ENCODE data around the gene STX2.
A peak's percentile ranks its signal among the peaks of the same experiment; 100 is the strongest.

The STX2 gene

DNA sequence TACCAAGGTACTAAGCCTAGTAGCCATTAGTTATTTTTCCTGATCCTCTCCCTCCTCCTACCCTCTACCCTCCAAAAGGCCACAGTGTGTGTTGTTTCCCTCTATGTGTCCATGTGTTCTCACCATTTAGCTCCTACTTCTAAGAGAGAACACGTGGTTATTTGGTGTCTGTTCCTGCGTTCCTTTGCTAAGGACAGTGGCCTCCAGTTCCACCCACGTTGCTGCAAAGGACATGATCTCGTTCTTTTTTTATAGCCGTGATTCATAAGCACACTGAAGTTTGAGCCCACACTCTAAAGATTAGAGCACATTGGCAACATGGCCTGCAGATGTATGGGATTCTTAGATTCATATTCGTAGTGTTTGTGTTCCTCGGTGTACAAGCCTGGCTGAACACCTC lies 8.1 kb upstream of the STX2 start:
- H2AFZ ChIP-seq (ENCODE audit: low read length): no peak overlapping the region
- H3K9me2 ChIP-seq (replicated peaks; ENCODE audit: insufficient read depth, low read length): no peaks in the 10 kb centered on the region
- H3K79me2 ChIP-seq (ENCODE audit: low read length): no peaks in the 10 kb centered on the region
- no peaks in the 10 kb centered on the region for H3K36me3 ChIP-seq (replicated peaks; ENCODE audit: insufficient read depth, low read length)
- DNase-seq: no peak
- H3K9ac ChIP-seq (ENCODE audit: low read length): no peak overlapping the region
- no peaks in the 10 kb centered on the region for H3K4me1 ChIP-seq (ENCODE audit: low read length)
- H3K27me3 ChIP-seq (replicated peaks; ENCODE audit: insufficient read depth, low read length): no peaks in the 10 kb centered on the region
- H4K20me1 ChIP-seq (ENCODE audit: insufficient read depth, low read length): no peaks in the 10 kb centered on the region
- H3K9me3 ChIP-seq (replicated peaks; ENCODE audit: insufficient read depth, low read length): no peaks in the 10 kb centered on the region
- no peak for TF ChIP-seq EZH2phosphoT487 (IDR thresholded peaks at IDR 0.05; ENCODE audit: low read length)
- TF ChIP-seq, protein P1, sequence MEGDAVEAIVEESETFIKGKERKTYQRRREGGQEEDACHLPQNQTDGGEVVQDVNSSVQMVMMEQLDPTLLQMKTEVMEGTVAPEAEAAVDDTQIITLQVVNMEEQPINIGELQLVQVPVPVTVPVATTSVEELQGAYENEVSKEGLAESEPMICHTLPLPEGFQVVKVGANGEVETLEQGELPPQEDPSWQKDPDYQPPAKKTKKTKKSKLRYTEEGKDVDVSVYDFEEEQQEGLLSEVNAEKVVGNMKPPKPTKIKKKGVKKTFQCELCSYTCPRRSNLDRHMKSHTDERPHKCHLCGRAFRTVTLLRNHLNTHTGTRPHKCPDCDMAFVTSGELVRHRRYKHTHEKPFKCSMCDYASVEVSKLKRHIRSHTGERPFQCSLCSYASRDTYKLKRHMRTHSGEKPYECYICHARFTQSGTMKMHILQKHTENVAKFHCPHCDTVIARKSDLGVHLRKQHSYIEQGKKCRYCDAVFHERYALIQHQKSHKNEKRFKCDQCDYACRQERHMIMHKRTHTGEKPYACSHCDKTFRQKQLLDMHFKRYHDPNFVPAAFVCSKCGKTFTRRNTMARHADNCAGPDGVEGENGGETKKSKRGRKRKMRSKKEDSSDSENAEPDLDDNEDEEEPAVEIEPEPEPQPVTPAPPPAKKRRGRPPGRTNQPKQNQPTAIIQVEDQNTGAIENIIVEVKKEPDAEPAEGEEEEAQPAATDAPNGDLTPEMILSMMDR (IDR thresholded peaks at IDR 0.05; ENCODE audit: low read length): no peak
- TF ChIP-seq EZH2 (optimal IDR thresholded peaks at IDR 0.05; ENCODE audit: low read depth, low read length): no peak
- no peak overlapping the region for H3K27ac ChIP-seq (ENCODE audit: low read length)
- H3F3A ChIP-seq (ENCODE audit: insufficient read depth, low read length): no peaks in the 10 kb centered on the region
- no peak overlapping the region for H3K4me2 ChIP-seq (ENCODE audit: low read depth, low read length)
- H3K4me3 ChIP-seq (ENCODE audit: low read length): no peak overlapping the region

DNA sequence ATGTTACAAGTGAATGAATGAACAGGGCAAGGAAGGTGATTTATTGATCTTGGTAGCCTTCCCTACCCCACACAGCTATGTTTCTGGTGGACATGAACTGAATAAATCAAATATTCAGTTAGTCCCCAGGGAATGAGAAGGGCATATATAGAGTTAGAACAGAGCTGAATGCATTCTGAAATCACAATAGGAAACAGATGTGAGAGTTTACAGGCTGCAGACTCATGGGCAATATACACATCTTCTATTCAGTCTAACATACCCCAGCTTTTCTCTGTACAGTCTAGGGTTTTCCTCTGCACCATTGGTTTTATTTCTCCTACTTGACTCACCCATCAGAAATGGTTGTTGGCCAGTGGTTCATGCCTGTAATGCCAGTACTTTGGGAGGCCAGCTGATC lies 7.3 kb upstream of the STX2 start:
- H3K79me2 ChIP-seq (ENCODE audit: low read length): no peaks in the 10 kb centered on the region
- no peaks in the 10 kb centered on the region for H3K36me3 ChIP-seq (replicated peaks; ENCODE audit: insufficient read depth, low read length)
- no peak overlapping the region for H2AFZ ChIP-seq (ENCODE audit: low read length)
- TF ChIP-seq EZH2 (optimal IDR thresholded peaks at IDR 0.05; ENCODE audit: low read depth, low read length) (no peak), EZH2phosphoT487 (IDR thresholded peaks at IDR 0.05; ENCODE audit: low read length) (no peak)
- H3K9me3 ChIP-seq (replicated peaks; ENCODE audit: insufficient read depth, low read length): no peaks in the 10 kb centered on the region
- H3K4me1 ChIP-seq (ENCODE audit: low read length): no peaks in the 10 kb centered on the region
- no peaks in the 10 kb centered on the region for H3K27me3 ChIP-seq (replicated peaks; ENCODE audit: insufficient read depth, low read length)
- no peak for DNase-seq
- no peaks in the 10 kb centered on the region for H4K20me1 ChIP-seq (ENCODE audit: insufficient read depth, low read length)
- no peaks in the 10 kb centered on the region for H3K9me2 ChIP-seq (replicated peaks; ENCODE audit: insufficient read depth, low read length)
- no peak overlapping the region for H3K27ac ChIP-seq (ENCODE audit: low read length)
- no peak overlapping the region for H3K4me3 ChIP-seq (ENCODE audit: low read length)
- H3K4me2 ChIP-seq (ENCODE audit: low read depth, low read length): no peak overlapping the region
- no peaks in the 10 kb centered on the region for H3F3A ChIP-seq (ENCODE audit: insufficient read depth, low read length)
- no peak overlapping the region for H3K9ac ChIP-seq (ENCODE audit: low read length)

DNA sequence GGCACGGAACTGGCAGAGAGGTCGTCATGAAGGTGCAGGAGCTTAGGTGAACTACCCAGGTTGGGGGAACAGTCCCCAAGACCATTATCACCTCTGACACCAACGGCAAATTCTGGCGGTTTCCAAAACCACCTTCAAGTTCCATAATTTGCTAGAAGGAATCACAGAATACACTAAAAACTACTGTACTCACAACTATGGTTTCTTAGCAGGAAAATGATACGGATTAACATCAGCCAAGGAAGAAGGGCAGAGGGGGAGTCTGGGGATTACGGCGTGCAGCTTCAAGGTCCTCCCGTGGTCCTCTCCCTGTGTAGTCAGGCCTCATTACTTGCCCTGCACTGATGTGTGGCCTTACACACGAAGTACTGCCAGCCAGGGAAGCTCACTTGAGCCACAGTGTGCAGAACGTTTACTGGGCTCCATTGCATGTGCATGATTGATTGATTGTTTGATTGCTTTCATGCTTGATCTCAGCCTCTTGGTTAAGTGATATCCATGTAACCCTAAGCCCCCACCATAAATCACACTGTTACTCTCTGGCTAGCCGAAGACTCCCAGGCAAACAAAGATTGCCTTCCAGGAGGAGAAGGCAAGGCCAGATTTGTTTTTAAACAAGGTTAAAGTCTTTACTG lies 837 bp upstream of the STX2 start:
- Histone ChIP-seq H3F3A (ENCODE audit: insufficient read depth, low read length) (no peaks in the 10 kb centered on the region), H3K27ac (ENCODE audit: low read length) (no peak overlapping the region), H3K4me2 (ENCODE audit: low read depth, low read length) (peak overlapping the region; percentile 84), H3K9ac (ENCODE audit: low read length) (no peak overlapping the region), H3K9me2 (replicated peaks; ENCODE audit: insufficient read depth, low read length) (no peaks in the 10 kb centered on the region), H3K79me2 (ENCODE audit: low read length) (no peaks in the 10 kb centered on the region), H2AFZ (ENCODE audit: low read length) (peak overlapping the region; percentile 74; the same call in 1 of the 2 replicates), H3K4me3 (ENCODE audit: low read length) (peak overlapping the region; percentile 50; the same call in 1 of the 2 replicates), H4K20me1 (ENCODE audit: insufficient read depth, low read length) (no peaks in the 10 kb centered on the region), H3K36me3 (replicated peaks; ENCODE audit: insufficient read depth, low read length) (no peaks in the 10 kb centered on the region), H3K9me3 (replicated peaks; ENCODE audit: insufficient read depth, low read length) (no peaks in the 10 kb centered on the region), H3K4me1 (ENCODE audit: low read length) (0 out of 2 replicates have a peak, but pooled peaks cover 4% of the 10 kb centered on the region), H3K27me3 (replicated peaks; ENCODE audit: insufficient read depth, low read length) (no peaks in the 10 kb centered on the region)
- no peak for TF ChIP-seq EZH2phosphoT487 (IDR thresholded peaks at IDR 0.05; ENCODE audit: low read length)
- TF ChIP-seq EZH2 (optimal IDR thresholded peaks at IDR 0.05; ENCODE audit: low read depth, low read length): no peak
- TF ChIP-seq, protein P1 (IDR thresholded peaks at IDR 0.05; ENCODE audit: low read length): no peak
- no peak for DNase-seq
